Body of pancreas (tissue), 4 donors: ENCODE measurements around the gene ZNF500. TPM values are rescaled to one million over a fixed set of nuclear protein-coding genes. Genes with fewer than 3 reads are reported as not detected.
A peak's percentile ranks its signal among the peaks of the same experiment; 100 is the strongest.

Source experiments
- ATAC-seq: fragments of 150-250 bp; one replicate; pipeline ENCODE4 v1.9.1; 2016
- DNase-seq, 4 donors: peaks; one replicate each; pipeline ENCODE4 v3.0.0-alpha.2; 2019
- H3K27ac ChIP-seq, 4 donors: fragments of 200-600 bp; sonication (generic); 1 replicate in 3 of 4; 2 replicates in 1 of 4; pipeline versions ENCODE4 v1.5.1 to v1.6.1; 2016 to 2019; ENCODE audit warnings: mild to moderate bottlenecking in 1 of 4, mixed read lengths in 1 of 4, moderate library complexity in 1 of 4
- H3K27me3 ChIP-seq, 2 donors: fragments of 200-600 bp; sonication (generic); one replicate each; pipeline ENCODE4 v1.6.0; 2016; ENCODE audit warnings: mild to moderate bottlenecking in 1 of 2
- H3K36me3 ChIP-seq, 2 donors: fragments of 200-600 bp; sonication (generic); replicated peaks in 1 of 2; 2 replicates each; pipeline ENCODE4 v1.5.1; 2016; ENCODE audit warnings: low read depth in 2 of 2; ENCODE audit not compliant: insufficient read depth in 1 of 2
- H3K4me1 ChIP-seq: fragments of 200-600 bp; sonication (generic); one replicate; pipeline ENCODE4 v1.6.0; 2016
- H3K4me3 ChIP-seq, 2 donors: fragments of 200-600 bp; sonication (generic); 1 replicate in 1 of 2; 2 replicates in 1 of 2; pipeline ENCODE4 v1.5.1; 2016 to 2019
- H3K9me3 ChIP-seq, 3 donors: fragments of 200-600 bp; sonication (generic); 1 replicate in 2 of 3; 2 replicates in 1 of 3; pipeline ENCODE4 v1.5.1; 2016
- CTCF ChIP-seq, 7 experiments: fragments of 450-650 bp in 4 of 7; fragments of 200-600 bp in 3 of 7; sonication (generic) in 3 of 7; IDR thresholded peaks; one replicate each; pipeline ENCODE4 v1.5.1; 2016 to 2019; ENCODE audit warnings: antibody characterized with exemption in 7 of 7
- POLR2A ChIP-seq, 3 donors: fragments of 450-650 bp; IDR thresholded peaks; one replicate each; pipeline ENCODE4 v1.6.1; 2016; ENCODE audit warnings: antibody characterized with exemption in 3 of 3, mild to moderate bottlenecking in 2 of 3
- WGBS, 2 donors: methylation state at CpG; one replicate each; pipeline ENCODE4 v1.1.5; 2017; 5-methylcytosine and 5-hydroxymethylcytosine counted together
- intact Hi-C: fragments of 100-400 bp; cut with DNase I; formaldehyde crosslinking; loops from one replicate; pipeline ENCODE4 v1.15.1; 2023
- total RNA-seq, 2 donors: library from RNA; depleted of rRNA; stranded (reverse); fragments of >200 nt; gene quantifications; one replicate each; pipeline ENCODE4 v1.1.0, GENCODE V29; 2016

The ZNF500 gene
- total RNA-seq, 2 donors from 2014 or later = 7.5 to 13.8 TPM

GRCh38 chr16:4776141-4776705 is 9.3 kb upstream of the ZNF500 start:
- TF ChIP-seq POLR2A (IDR thresholded peaks at IDR 0.05) (no peak), CTCF (IDR thresholded peaks at IDR 0.05) (no peak)
- no peaks in the 10 kb centered on the region for H3K27me3 ChIP-seq
- WGBS, 2 donors = 77 to 96% methylated on average over 2 of the region's 2 CpGs
- no peaks in the 10 kb centered on the region for H3K9me3 ChIP-seq
- intact Hi-C loops = no loop called here
- H3K27ac ChIP-seq = no peak overlapping the region
- DNase-seq (no peak), ATAC-seq (no peak)
- no peak overlapping the region for H3K4me3 ChIP-seq
- H3K4me1 ChIP-seq = no peaks in the 10 kb centered on the region
- no peaks in the 10 kb centered on the region for H3K36me3 ChIP-seq

- Histone ChIP-seq H3K36me3 (no peaks in the 10 kb centered on the region), H3K27ac (no peak overlapping the region), H3K4me1 (no peaks in the 10 kb centered on the region), H3K4me3 (no peak overlapping the region), H3K27me3 (no peaks in the 10 kb centered on the region), H3K9me3 (no peaks in the 10 kb centered on the region)
- DNase-seq = no peak
- no peak for TF ChIP-seq POLR2A (IDR thresholded peaks at IDR 0.05)
- TF ChIP-seq CTCF (IDR thresholded peaks at IDR 0.05) = no peak
- 80 to 86% methylated on average over 2 to 6 of the region's 13 CpGs for WGBS, 2 donors
- no peak for ATAC-seq
- intact Hi-C loops = no loop called here
Measured at GRCh38 chr16:4775005-4775404, 8.0 kb upstream of the ZNF500 start.

GRCh38 chr16:4772351-4772750 is 5.4 kb upstream of the ZNF500 start:
- Histone ChIP-seq H3K4me1 (peaks cover 13% of the 10 kb centered on the region), H3K27me3 (no peaks in the 10 kb centered on the region), H3K4me3 (no peak overlapping the region), H3K36me3 (no peaks in the 10 kb centered on the region), H3K9me3 (no peaks in the 10 kb centered on the region), H3K27ac (no peak overlapping the region)
- no peak for TF ChIP-seq CTCF (IDR thresholded peaks at IDR 0.05)
- TF ChIP-seq POLR2A (IDR thresholded peaks at IDR 0.05) = no peak
- DNase-seq (no peak), ATAC-seq (no peak)
- 80 to 81% methylated on average over 1 to 5 of the region's 5 CpGs for WGBS, 2 donors
- intact Hi-C loops = no loop called here

- H3K9me3 ChIP-seq = no peaks in the 10 kb centered on the region
- intact Hi-C loops = no loop called here
- no peak overlapping the region for H3K4me3 ChIP-seq
- WGBS, 2 donors = 70 to 80% methylated on average over 3 of the region's 3 CpGs
- TF ChIP-seq CTCF (IDR thresholded peaks at IDR 0.05) = no peak
- TF ChIP-seq POLR2A (IDR thresholded peaks at IDR 0.05) = no peak
- peaks cover 13% of the 10 kb centered on the region for H3K4me1 ChIP-seq
- H3K27ac ChIP-seq = no peak overlapping the region
- no peaks in the 10 kb centered on the region for H3K36me3 ChIP-seq
- ATAC-seq (no peak), DNase-seq (no peak)
- H3K27me3 ChIP-seq = no peaks in the 10 kb centered on the region
Measured at GRCh38 chr16:4771646-4772045, 4.7 kb upstream of the ZNF500 start.

GRCh38 chr16:4769306-4769638 is 2.3 kb upstream of the ZNF500 start:
- Histone ChIP-seq H3K9me3 (no peaks in the 10 kb centered on the region), H3K4me1 (peaks cover 27% of the 10 kb centered on the region), H3K4me3 (no peak overlapping the region), H3K27ac (peak overlapping the region in 2 of 4 donors; percentile 86 to 87), H3K36me3 (no peaks in the 10 kb centered on the region), H3K27me3 (no peaks in the 10 kb centered on the region)
- no peak for ATAC-seq
- TF ChIP-seq POLR2A (IDR thresholded peaks at IDR 0.05) (no peak), CTCF (IDR thresholded peaks at IDR 0.05) (no peak)
- DNase-seq = no peak
- intact Hi-C loops = no loop called here
- WGBS, 2 donors = 41% methylated on average over 7 of the region's 7 CpGs
